Spleen (tissue), 3 donors: ENCODE measurements around the gene WDR26.

Experiments used
- POLR2A ChIP-seq, 3 donors: fragments of 450-650 bp; IDR thresholded peaks; one replicate each; pipeline ENCODE4 v1.5.1; 2017; ENCODE audit warnings: antibody characterized with exemption in 3 of 3, mild to moderate bottlenecking in 1 of 3
- POLR2AphosphoS5 ChIP-seq, 3 donors: sonication (generic); formaldehyde crosslinking; IDR thresholded peaks; one replicate each; pipeline ENCODE4 v1.5.1; 2017; ENCODE audit warnings: antibody characterized with exemption in 3 of 3

- TF ChIP-seq POLR2AphosphoS5 (IDR thresholded peaks at IDR 0.05) (no peak), POLR2A (IDR thresholded peaks at IDR 0.05) (no peak)
These were observed 2.5 kb downstream of the WDR26 start for GRCh38 chr1:224432146-224432545.
